SK-N-SH (cell line): ENCODE measurements around the gene RIN3. TPM values are rescaled to one million over a fixed set of nuclear protein-coding genes. Genes with fewer than 3 reads are reported as not detected.

Experiments
- CTCF ChIA-PET: fragments of 300-600, 350-600 bp; formaldehyde crosslinking; extraction: SDS; loops from one replicate; lab custom pipeline; 2021; lab: Yijun Ruan, JAX
- POLR2A ChIA-PET: fragments of 350-600 bp; sonication (Branson Sonifier 250); formaldehyde crosslinking; extraction: SDS; loops from one replicate; lab custom pipeline; 2020; ENCODE audit warnings: antibody characterized with exemption, inconsistent platforms; lab: Yijun Ruan, JAX
- DNase-seq: peaks from one replicate; pipeline ENCODE4 v3.0.0; 2012
- H2AFZ ChIP-seq: fragments of 200-600 bp; sonication (generic); 2 replicates; pipeline ENCODE4 v1.8.1; 2016; ENCODE audit warnings: antibody characterized with exemption, mild to moderate bottlenecking, low read depth
- H3F3A ChIP-seq: fragments of 200-600 bp; sonication (generic); replicated peaks from 2 replicates; pipeline ENCODE3; 2016; ENCODE audit warnings: antibody characterized with exemption, mild to moderate bottlenecking; ENCODE audit not compliant: insufficient read depth
- H3K27ac ChIP-seq, 2 experiments: fragments of 200-500 bp in 1 of 2; fragments of 200-600 bp in 1 of 2; sonication (Bioruptor generic) in 1 of 2; sonication (generic), shearing (Covaris generic) in 1 of 2; 2 replicates each; pipeline versions ENCODE4 v1.5.1 to v1.6.1; 2014 to 2016; ENCODE audit warnings: low read depth in 2 of 2, inconsistent platforms in 1 of 2, low read length in 1 of 2, mild to moderate bottlenecking in 1 of 2, mixed read lengths in 1 of 2
- H3K27me3 ChIP-seq: fragments of 200-600 bp; sonication (generic), shearing (Covaris generic); 2 replicates; pipeline ENCODE4 v1.6.1; 2016; ENCODE audit warnings: mixed run types; ENCODE audit not compliant: insufficient read depth
- H3K36me3 ChIP-seq, 2 experiments: fragments of 200-500 bp in 1 of 2; fragments of 200-600 bp in 1 of 2; sonication (Bioruptor generic) in 1 of 2; sonication (generic) in 1 of 2; replicated peaks in 1 of 2; 2 replicates each; pipeline versions ENCODE3 to v1.5.1; 2014 to 2016; ENCODE audit warnings: low read length in 1 of 2, mild to moderate bottlenecking in 1 of 2; ENCODE audit not compliant: insufficient read depth in 2 of 2, control insufficient read depth in 1 of 2
- H3K4me1 ChIP-seq, 2 experiments: fragments of 200-500 bp in 1 of 2; fragments of 200-600 bp in 1 of 2; sonication (Bioruptor generic) in 1 of 2; sonication (generic), shearing (Covaris generic) in 1 of 2; 2 replicates each; pipeline versions ENCODE4 v1.5.1 to v1.6.1; 2014 to 2016; ENCODE audit warnings: low read depth in 1 of 2, low read length in 1 of 2, mixed run types in 1 of 2; ENCODE audit not compliant: insufficient read depth in 2 of 2, control insufficient read depth in 1 of 2
- H3K4me2 ChIP-seq: fragments of 200-600 bp; sonication (generic), shearing (Covaris generic); 2 replicates; pipeline ENCODE4 v1.6.1; 2017; ENCODE audit warnings: mixed run types
- H3K4me3 ChIP-seq, 2 experiments: fragments of 200-500 bp in 1 of 2; fragments of 200-600 bp in 1 of 2; sonication (Bioruptor generic) in 1 of 2; sonication (generic), shearing (Covaris generic) in 1 of 2; 2 replicates each; pipeline versions ENCODE4 v1.5.1 to v1.8.1; 2014 to 2016; ENCODE audit warnings: low read depth in 2 of 2, inconsistent platforms in 1 of 2, low read length in 1 of 2, mild to moderate bottlenecking in 1 of 2, mixed read lengths in 1 of 2, moderate library complexity in 1 of 2
- H3K79me2 ChIP-seq: fragments of 200-600 bp; sonication (generic); 2 replicates; pipeline ENCODE4 v1.8.1; 2017; ENCODE audit warnings: mild to moderate bottlenecking; ENCODE audit not compliant: insufficient read depth
- H3K9ac ChIP-seq: fragments of 200-600 bp; sonication (generic); 2 replicates; pipeline ENCODE4 v1.6.1; 2017; ENCODE audit warnings: mixed run types
- H3K9me2 ChIP-seq: fragments of 200-600 bp; sonication (generic); 2 replicates; pipeline ENCODE4 v1.6.1; 2017; ENCODE audit warnings: mixed run types
- H3K9me3 ChIP-seq: fragments of 200-600 bp; sonication (generic); 2 replicates; pipeline ENCODE4 v1.6.1; 2017; ENCODE audit warnings: mixed run types, mild to moderate bottlenecking, moderate library complexity
- H4K20me1 ChIP-seq: fragments of 200-600 bp; sonication (generic); 2 replicates; pipeline ENCODE4 v1.6.1; 2017; ENCODE audit warnings: mild to moderate bottlenecking, mixed run types; ENCODE audit not compliant: insufficient read depth
- ELF1 ChIP-seq: IDR thresholded peaks from 2 replicates; pipeline ENCODE4 v1.4.0; 2012
- EP300 ChIP-seq, 2 experiments: IDR thresholded peaks; 2 replicates each; pipeline versions ENCODE4 v1.4.0 to v1.6.1; 2012; ENCODE audit warnings: borderline replicate concordance in 1 of 2, low read depth in 1 of 2, low read length in 1 of 2
- FOSL2 ChIP-seq: IDR thresholded peaks from 2 replicates; pipeline ENCODE4 v1.4.0; 2012; ENCODE audit warnings: low read depth, mild to moderate bottlenecking, moderate library complexity, borderline replicate concordance
- GATA2 ChIP-seq: sonication (generic); formaldehyde crosslinking; IDR thresholded peaks from 2 replicates; pipeline ENCODE4 v1.5.0; 2020; ENCODE audit warnings: mild to moderate bottlenecking, missing genetic modification reagents
- MXI1 ChIP-seq: IDR thresholded peaks from 2 replicates; pipeline ENCODE4 v1.6.1; 2012; ENCODE audit warnings: mild to moderate bottlenecking, low read depth, low read length, improper control_type of control experiment
- RFX5 ChIP-seq: IDR thresholded peaks from 2 replicates; pipeline ENCODE4 v1.6.1; 2012; ENCODE audit warnings: mild to moderate bottlenecking, improper control_type of control experiment, low read length
- SMC3 ChIP-seq: IDR thresholded peaks from 2 replicates; pipeline ENCODE4 v1.6.1; 2012; ENCODE audit warnings: low read depth, low read length, improper control_type of control experiment
- WGBS: methylation state at CpG from one replicate; pipeline ENCODE4 v1.1.6; 2017; ENCODE audit warnings: low lambda C conversion rate; 5-methylcytosine and 5-hydroxymethylcytosine counted together
- polyA plus RNA-seq, 3 experiments: library from polyadenylated mRNA; depleted of rRNA; stranded (reverse); fragments of >200 nt; gene quantifications; 2 replicates each; pipeline ENCODE4 v1.2.3, GENCODE V29; 2012
- TF ChIP-seq, protein P1 (sequence below): IDR thresholded peaks from 2 replicates; pipeline ENCODE4; 2012
- TF ChIP-seq, protein P2 (sequence below): IDR thresholded peaks from 2 replicates; pipeline ENCODE4 v1.4.0; 2012; ENCODE audit warnings: low read depth, borderline replicate concordance
- TF ChIP-seq, protein P3 (sequence below): fragments of 150-350 bp; IDR thresholded peaks from 2 replicates; pipeline ENCODE4 v1.6.1; 2017; ENCODE audit warnings: antibody characterized with exemption, low read length, low read depth, borderline replicate concordance
- TF ChIP-seq, protein P4 (sequence below): fragments of 200-600 bp; sonication (generic); IDR thresholded peaks from 2 replicates; pipeline ENCODE4 v1.6.1; 2017; ENCODE audit warnings: antibody characterized with exemption, mild to moderate bottlenecking, moderate library complexity
- TF ChIP-seq, protein P5 (sequence below): IDR thresholded peaks from 2 replicates; pipeline ENCODE4 v1.4.0; 2012; ENCODE audit warnings: low read depth, borderline replicate concordance
- TF ChIP-seq, protein P6 (sequence below): IDR thresholded peaks from 2 replicates; pipeline ENCODE4 v1.6.1; 2012; ENCODE audit warnings: mild to moderate bottlenecking, low read depth, low read length, moderate library complexity

The RIN3 gene
- polyA plus RNA-seq, 1 of the 3 experiments (the other 2 are of a cell fraction) = 12.4 TPM

DNA sequence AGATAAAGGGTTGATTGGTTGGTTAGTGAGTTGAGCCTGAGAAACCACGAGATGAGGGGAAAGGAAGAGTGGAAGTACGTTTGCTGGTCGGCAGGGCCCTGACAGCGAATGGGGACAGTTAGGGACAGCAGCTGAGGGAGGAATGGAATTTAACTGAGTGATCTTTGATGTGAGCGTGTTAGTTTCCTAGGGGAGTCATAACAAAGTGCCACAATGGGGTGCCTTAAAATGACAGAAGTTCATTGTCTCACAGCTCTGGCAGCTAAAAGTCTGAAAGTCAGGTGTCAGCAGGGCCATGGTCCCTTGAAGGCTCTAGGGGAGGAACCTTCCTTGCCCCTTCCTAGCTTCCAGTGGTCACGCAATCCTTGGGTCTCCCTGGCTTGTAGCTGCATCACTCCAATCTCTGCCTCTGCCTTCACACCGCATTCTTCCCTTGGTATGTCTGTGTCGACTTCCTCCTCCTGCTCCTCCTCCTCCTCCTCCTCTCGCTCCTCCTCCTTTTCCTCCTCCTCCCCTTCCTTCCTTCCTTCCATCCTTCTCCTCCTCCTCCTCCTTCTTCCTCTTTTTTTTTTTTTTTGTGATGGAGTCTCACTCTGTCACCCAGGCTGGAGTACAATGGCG is 26.0 kb upstream of the RIN3 start (continued):
- TF ChIP-seq, protein P1, sequence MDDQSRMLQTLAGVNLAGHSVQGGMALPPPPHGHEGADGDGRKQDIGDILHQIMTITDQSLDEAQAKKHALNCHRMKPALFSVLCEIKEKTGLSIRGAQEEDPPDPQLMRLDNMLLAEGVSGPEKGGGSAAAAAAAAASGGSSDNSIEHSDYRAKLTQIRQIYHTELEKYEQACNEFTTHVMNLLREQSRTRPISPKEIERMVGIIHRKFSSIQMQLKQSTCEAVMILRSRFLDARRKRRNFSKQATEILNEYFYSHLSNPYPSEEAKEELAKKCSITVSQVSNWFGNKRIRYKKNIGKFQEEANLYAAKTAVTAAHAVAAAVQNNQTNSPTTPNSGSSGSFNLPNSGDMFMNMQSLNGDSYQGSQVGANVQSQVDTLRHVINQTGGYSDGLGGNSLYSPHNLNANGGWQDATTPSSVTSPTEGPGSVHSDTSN = no peak
- TF ChIP-seq ELF1 = no peak

DNA sequence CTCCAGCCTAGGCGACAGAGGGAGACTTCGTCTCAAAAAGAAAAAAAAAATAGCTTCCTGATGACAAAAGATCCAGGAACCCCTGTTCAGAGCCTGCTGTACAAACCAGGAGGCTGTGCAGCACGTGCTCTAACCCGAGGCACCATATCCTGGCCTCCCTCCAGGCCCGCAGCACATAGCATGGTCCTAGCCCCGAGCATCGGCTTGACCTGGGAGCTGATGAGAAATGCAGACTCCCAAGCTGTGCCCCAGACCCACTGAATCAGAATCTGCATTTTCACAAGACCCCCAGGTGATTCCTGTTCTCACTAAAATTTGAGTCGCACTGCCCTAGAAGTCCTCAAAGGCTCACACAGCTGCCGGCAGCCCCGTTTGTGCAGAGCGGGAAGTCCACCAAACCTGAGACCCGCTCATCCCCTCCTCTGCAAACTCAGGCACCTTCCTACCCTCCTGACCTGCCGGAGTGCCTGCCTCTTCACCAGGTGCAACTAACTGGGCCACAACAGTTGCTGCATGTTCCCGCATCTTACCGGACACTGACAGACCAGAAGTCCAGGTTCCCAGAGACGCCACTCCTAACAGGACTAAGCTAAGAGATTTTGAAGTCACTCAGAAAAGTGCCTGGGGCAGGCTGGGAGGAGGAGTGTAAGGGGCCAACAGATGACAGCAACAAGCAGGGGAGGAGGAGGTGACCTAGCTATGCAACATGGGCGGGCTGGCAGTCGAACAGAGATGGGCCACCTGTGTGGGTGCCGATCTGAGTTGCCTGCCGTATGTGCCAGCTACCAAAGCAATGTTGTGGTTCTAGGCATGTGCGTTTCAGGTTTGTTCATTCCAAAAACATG is 24.0 kb upstream of the RIN3 start:
- H3F3A ChIP-seq = no peaks in the 10 kb centered on the region
- TF ChIP-seq ELF1 (no peak), GATA2 (CRISPR knock-in tag) (no peak), FOSL2 (no peak), MXI1 (no peak), SMC3 (no peak), RFX5 (no peak), EP300 (IDR thresholded peaks at IDR 0.05; ENCODE audit: borderline replicate concordance in 1 of 2, low read depth in 1 of 2, low read length in 1 of 2) (no peak)
- TF ChIP-seq, protein P2, sequence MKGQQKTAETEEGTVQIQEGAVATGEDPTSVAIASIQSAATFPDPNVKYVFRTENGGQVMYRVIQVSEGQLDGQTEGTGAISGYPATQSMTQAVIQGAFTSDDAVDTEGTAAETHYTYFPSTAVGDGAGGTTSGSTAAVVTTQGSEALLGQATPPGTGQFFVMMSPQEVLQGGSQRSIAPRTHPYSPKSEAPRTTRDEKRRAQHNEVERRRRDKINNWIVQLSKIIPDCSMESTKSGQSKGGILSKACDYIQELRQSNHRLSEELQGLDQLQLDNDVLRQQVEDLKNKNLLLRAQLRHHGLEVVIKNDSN = no peak
- TF ChIP-seq, protein P3, sequence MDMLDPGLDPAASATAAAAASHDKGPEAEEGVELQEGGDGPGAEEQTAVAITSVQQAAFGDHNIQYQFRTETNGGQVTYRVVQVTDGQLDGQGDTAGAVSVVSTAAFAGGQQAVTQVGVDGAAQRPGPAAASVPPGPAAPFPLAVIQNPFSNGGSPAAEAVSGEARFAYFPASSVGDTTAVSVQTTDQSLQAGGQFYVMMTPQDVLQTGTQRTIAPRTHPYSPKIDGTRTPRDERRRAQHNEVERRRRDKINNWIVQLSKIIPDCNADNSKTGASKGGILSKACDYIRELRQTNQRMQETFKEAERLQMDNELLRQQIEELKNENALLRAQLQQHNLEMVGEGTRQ = no peak
- TF ChIP-seq, protein P4, sequence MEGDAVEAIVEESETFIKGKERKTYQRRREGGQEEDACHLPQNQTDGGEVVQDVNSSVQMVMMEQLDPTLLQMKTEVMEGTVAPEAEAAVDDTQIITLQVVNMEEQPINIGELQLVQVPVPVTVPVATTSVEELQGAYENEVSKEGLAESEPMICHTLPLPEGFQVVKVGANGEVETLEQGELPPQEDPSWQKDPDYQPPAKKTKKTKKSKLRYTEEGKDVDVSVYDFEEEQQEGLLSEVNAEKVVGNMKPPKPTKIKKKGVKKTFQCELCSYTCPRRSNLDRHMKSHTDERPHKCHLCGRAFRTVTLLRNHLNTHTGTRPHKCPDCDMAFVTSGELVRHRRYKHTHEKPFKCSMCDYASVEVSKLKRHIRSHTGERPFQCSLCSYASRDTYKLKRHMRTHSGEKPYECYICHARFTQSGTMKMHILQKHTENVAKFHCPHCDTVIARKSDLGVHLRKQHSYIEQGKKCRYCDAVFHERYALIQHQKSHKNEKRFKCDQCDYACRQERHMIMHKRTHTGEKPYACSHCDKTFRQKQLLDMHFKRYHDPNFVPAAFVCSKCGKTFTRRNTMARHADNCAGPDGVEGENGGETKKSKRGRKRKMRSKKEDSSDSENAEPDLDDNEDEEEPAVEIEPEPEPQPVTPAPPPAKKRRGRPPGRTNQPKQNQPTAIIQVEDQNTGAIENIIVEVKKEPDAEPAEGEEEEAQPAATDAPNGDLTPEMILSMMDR = no peak
- TF ChIP-seq, protein P5, sequence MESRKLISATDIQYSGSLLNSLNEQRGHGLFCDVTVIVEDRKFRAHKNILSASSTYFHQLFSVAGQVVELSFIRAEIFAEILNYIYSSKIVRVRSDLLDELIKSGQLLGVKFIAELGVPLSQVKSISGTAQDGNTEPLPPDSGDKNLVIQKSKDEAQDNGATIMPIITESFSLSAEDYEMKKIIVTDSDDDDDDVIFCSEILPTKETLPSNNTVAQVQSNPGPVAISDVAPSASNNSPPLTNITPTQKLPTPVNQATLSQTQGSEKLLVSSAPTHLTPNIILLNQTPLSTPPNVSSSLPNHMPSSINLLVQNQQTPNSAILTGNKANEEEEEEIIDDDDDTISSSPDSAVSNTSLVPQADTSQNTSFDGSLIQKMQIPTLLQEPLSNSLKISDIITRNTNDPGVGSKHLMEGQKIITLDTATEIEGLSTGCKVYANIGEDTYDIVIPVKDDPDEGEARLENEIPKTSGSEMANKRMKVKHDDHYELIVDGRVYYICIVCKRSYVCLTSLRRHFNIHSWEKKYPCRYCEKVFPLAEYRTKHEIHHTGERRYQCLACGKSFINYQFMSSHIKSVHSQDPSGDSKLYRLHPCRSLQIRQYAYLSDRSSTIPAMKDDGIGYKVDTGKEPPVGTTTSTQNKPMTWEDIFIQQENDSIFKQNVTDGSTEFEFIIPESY = no peak
- TF ChIP-seq, protein P6, sequence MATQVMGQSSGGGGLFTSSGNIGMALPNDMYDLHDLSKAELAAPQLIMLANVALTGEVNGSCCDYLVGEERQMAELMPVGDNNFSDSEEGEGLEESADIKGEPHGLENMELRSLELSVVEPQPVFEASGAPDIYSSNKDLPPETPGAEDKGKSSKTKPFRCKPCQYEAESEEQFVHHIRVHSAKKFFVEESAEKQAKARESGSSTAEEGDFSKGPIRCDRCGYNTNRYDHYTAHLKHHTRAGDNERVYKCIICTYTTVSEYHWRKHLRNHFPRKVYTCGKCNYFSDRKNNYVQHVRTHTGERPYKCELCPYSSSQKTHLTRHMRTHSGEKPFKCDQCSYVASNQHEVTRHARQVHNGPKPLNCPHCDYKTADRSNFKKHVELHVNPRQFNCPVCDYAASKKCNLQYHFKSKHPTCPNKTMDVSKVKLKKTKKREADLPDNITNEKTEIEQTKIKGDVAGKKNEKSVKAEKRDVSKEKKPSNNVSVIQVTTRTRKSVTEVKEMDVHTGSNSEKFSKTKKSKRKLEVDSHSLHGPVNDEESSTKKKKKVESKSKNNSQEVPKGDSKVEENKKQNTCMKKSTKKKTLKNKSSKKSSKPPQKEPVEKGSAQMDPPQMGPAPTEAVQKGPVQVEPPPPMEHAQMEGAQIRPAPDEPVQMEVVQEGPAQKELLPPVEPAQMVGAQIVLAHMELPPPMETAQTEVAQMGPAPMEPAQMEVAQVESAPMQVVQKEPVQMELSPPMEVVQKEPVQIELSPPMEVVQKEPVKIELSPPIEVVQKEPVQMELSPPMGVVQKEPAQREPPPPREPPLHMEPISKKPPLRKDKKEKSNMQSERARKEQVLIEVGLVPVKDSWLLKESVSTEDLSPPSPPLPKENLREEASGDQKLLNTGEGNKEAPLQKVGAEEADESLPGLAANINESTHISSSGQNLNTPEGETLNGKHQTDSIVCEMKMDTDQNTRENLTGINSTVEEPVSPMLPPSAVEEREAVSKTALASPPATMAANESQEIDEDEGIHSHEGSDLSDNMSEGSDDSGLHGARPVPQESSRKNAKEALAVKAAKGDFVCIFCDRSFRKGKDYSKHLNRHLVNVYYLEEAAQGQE = no peak
- TF ChIP-seq, all 33 proteins: peak for 0
- ChIA-PET CTCF (no interaction called here), POLR2A (no interaction called here)
- Histone ChIP-seq H3K4me3 (no peak overlapping the region), H3K27me3 (no peaks in the 10 kb centered on the region), H4K20me1 (no peaks in the 10 kb centered on the region), H3K9me2 (no peaks in the 10 kb centered on the region), H3K27ac (no peak overlapping the region), H3K4me1 (no peaks in the 10 kb centered on the region), H3K9me3 (no peaks in the 10 kb centered on the region), H3K36me3 (no peaks in the 10 kb centered on the region), H3K79me2 (no peaks in the 10 kb centered on the region), H3K9ac (no peak overlapping the region), H3K4me2 (no peak overlapping the region), H2AFZ (no peak overlapping the region)
- no peak for DNase-seq
- WGBS = 76% methylated on average over 20 of the region's 21 CpGs
